GM18520 (cell line): Measurements from ENCODE around the gene OPRM1.
A peak's percentile ranks its signal among the peaks of the same experiment; 100 is the strongest.

ENCODE experiments used
- ATAC-seq: cut with Tn5 transposase; IDR thresholded peaks from one replicate; pipeline ENCODE4 v1.9.1; 2021; ENCODE audit not compliant: unreplicated experiment

OPRM1 gene

GRCh38 chr6:154276810-154277628 lies 238.0 kb downstream of the OPRM1 start:
- ATAC-seq, result peak; percentile 46

GRCh38 chr6:154277629-154278017 lies 238.6 kb downstream of the OPRM1 start:
- no peak for ATAC-seq

- ATAC-seq, result no peak
Measured at GRCh38 chr6:154280521-154280920, 241.5 kb downstream of the OPRM1 start.

- ATAC-seq, result no peak
Measured at GRCh38 chr6:154284313-154284853, 245.3 kb downstream of the OPRM1 start.

GRCh38 chr6:154285826-154286225 lies 246.8 kb downstream of the OPRM1 start:
- no peak for ATAC-seq

GRCh38 chr6:154289818-154290508 lies 250.9 kb downstream of the OPRM1 start:
- no peak for ATAC-seq

GRCh38 chr6:154292066-154292465 lies 253.0 kb downstream of the OPRM1 start:
- ATAC-seq, result no peak

GRCh38 chr6:154292855-154293519 lies 253.9 kb downstream of the OPRM1 start:
- no peak for ATAC-seq

- ATAC-seq, result no peak
Measured at GRCh38 chr6:154295733-154296132, 256.7 kb downstream of the OPRM1 start.
